H1 (cell line): Measurements from ENCODE around the gene C11orf58. TPM values are rescaled to one million over a fixed set of nuclear protein-coding genes. Genes with fewer than 3 reads are reported as not detected.

Source experiments
- CTCF ChIA-PET: fragments of 300-600 bp; sonication (Branson Sonifier 250); formaldehyde crosslinking; loops from one replicate; lab custom pipeline; 2021; ENCODE audit not compliant: partially characterized antibody; lab: Charles Lee
- POLR2A ChIA-PET: fragments of 300-600 bp; sonication (Branson Sonifier 250); formaldehyde crosslinking; loops from one replicate; lab custom pipeline; 2021; ENCODE audit warnings: inconsistent platforms; ENCODE audit not compliant: partially characterized antibody; lab: Charles Lee
- DNase-seq, 2 experiments: peaks; one replicate each; pipeline versions ENCODE4 v3.0.0 to v3.0.0-alpha.2; 2010 to 2022; ENCODE audit warnings: low spot score in 2 of 2, low read depth in 1 of 2, mixed read lengths in 1 of 2
- FAIRE-seq: peaks from 2 replicates; lab custom pipeline; 2011; peaks lifted over from hg19 to GRCh38; lab: Jason Lieb, UNC
- H2AFZ ChIP-seq: 2 replicates; pipeline ENCODE4 v1.8.1; 2012; ENCODE audit warnings: low read length, inconsistent platforms
- H2AK5ac ChIP-seq: 2 replicates; pipeline ENCODE4 v1.6.1; 2013; ENCODE audit warnings: low read depth, low read length
- H2BK120ac ChIP-seq: replicated peaks from 2 replicates; pipeline ENCODE3; 2013; ENCODE audit warnings: low read depth, low read length, inconsistent platforms
- H2BK12ac ChIP-seq: 2 replicates; pipeline ENCODE4 v1.6.1; 2013; ENCODE audit warnings: low read depth, low read length
- H2BK15ac ChIP-seq: 2 replicates; pipeline ENCODE4 v1.6.1; 2013; ENCODE audit warnings: low read length
- H2BK20ac ChIP-seq: 2 replicates; pipeline ENCODE4 v1.6.1; 2013; ENCODE audit warnings: low read length
- H2BK5ac ChIP-seq: 2 replicates; pipeline ENCODE4 v1.6.1; 2013; ENCODE audit warnings: low read depth, low read length
- H3K14ac ChIP-seq: 2 replicates; pipeline ENCODE4 v1.6.1; 2013; ENCODE audit warnings: inconsistent platforms; ENCODE audit not compliant: insufficient read length
- H3K18ac ChIP-seq: 2 replicates; pipeline ENCODE4 v1.6.1; 2013; ENCODE audit warnings: low read length; ENCODE audit errors: extremely low read depth
- H3K23ac ChIP-seq: 2 replicates; pipeline ENCODE4 v1.6.1; 2013; ENCODE audit warnings: inconsistent platforms; ENCODE audit not compliant: insufficient read length
- H3K23me2 ChIP-seq: 2 replicates; pipeline ENCODE4 v1.6.1; 2013; ENCODE audit warnings: low read depth, low read length
- H3K27ac ChIP-seq: 2 replicates; pipeline ENCODE4 v1.6.1; 2011; ENCODE audit warnings: low read depth, low read length, inconsistent platforms
- H3K27me3 ChIP-seq, 4 experiments: replicated peaks in 1 of 4; 1 replicate in 1 of 4; 2 replicates in 3 of 4; pipeline versions ENCODE4 v1.6.1 to v1.8.1; 2011 to 2013; ENCODE audit warnings: low read length in 3 of 4, mild to moderate bottlenecking in 3 of 4, inconsistent platforms in 2 of 4, mixed read lengths in 2 of 4, moderate library complexity in 1 of 4; ENCODE audit not compliant: control insufficient read depth in 3 of 4, insufficient read depth in 3 of 4; ENCODE audit errors: extremely low read depth in 1 of 4
- H3K36me3 ChIP-seq, 4 experiments: 2 replicates each; pipeline versions ENCODE4 v1.6.1 to v1.8.1; 2011 to 2013; ENCODE audit warnings: mild to moderate bottlenecking in 4 of 4, low read length in 3 of 4, moderate library complexity in 2 of 4, control low read depth in 1 of 4, inconsistent platforms in 1 of 4; ENCODE audit not compliant: insufficient read depth in 4 of 4, control insufficient read depth in 2 of 4
- H3K4ac ChIP-seq: replicated peaks from 2 replicates; pipeline ENCODE3; 2013; ENCODE audit warnings: low read length, low read depth, mixed read lengths, inconsistent platforms; ENCODE audit not compliant: insufficient read length
- H3K4me1 ChIP-seq, 4 experiments: replicated peaks in 1 of 4; 1 replicate in 1 of 4; 2 replicates in 3 of 4; pipeline versions ENCODE4 v1.6.1 to v1.8.1; 2011 to 2013; ENCODE audit warnings: low read length in 3 of 4, inconsistent platforms in 2 of 4, mixed read lengths in 1 of 4; ENCODE audit not compliant: insufficient read depth in 4 of 4, control insufficient read depth in 3 of 4
- H3K4me2 ChIP-seq, 2 experiments: 2 replicates each; pipeline versions ENCODE4 v1.6.1 to v1.8.1; 2011 to 2013; ENCODE audit warnings: low read depth in 2 of 2, low read length in 2 of 2, control low read depth in 1 of 2, inconsistent platforms in 1 of 2, mild to moderate bottlenecking in 1 of 2; ENCODE audit not compliant: insufficient read depth in 1 of 2
- H3K4me3 ChIP-seq, 4 experiments: fragments of 200-600, 300-600 bp in 1 of 4; sonication (generic), shearing (Covaris generic), sonication (Bioruptor Twin) in 1 of 4; 2 replicates each; pipeline versions ENCODE4 v1.5.1 to v1.8.1; 2011 to 2016; ENCODE audit warnings: low read length in 4 of 4, low read depth in 3 of 4, control low read depth in 2 of 4, inconsistent platforms in 2 of 4, mild to moderate bottlenecking in 2 of 4, mixed read lengths in 1 of 4, moderate library complexity in 1 of 4; ENCODE audit not compliant: insufficient read depth in 2 of 4; ENCODE audit errors: extremely low read depth in 1 of 4
- H3K56ac ChIP-seq: replicated peaks from 2 replicates; pipeline ENCODE3; 2013; ENCODE audit warnings: low read depth, mild to moderate bottlenecking, mixed read lengths, low read length, inconsistent platforms; ENCODE audit not compliant: insufficient read length
- H3K79me1 ChIP-seq: 2 replicates; pipeline ENCODE4 v1.6.1; 2013; ENCODE audit warnings: low read depth, low read length, control low read depth
- H3K79me2 ChIP-seq, 2 experiments: 2 replicates each; pipeline versions ENCODE4 v1.6.1 to v1.8.1; 2012 to 2013; ENCODE audit warnings: low read length in 2 of 2, mild to moderate bottlenecking in 2 of 2, inconsistent platforms in 1 of 2; ENCODE audit not compliant: insufficient read depth in 2 of 2, control insufficient read depth in 1 of 2
- H3K9ac ChIP-seq, 4 experiments: replicated peaks in 1 of 4; 1 replicate in 1 of 4; 2 replicates in 3 of 4; pipeline versions ENCODE4 v1.6.1 to v1.8.1; 2011 to 2013; ENCODE audit warnings: low read depth in 3 of 4, low read length in 3 of 4, control low read depth in 2 of 4, mild to moderate bottlenecking in 2 of 4, moderate library complexity in 2 of 4, inconsistent platforms in 1 of 4; ENCODE audit errors: extremely low read depth in 1 of 4
- H3K9me3 ChIP-seq, 2 experiments: 2 replicates each; pipeline versions ENCODE4 v1.6.1 to v1.8.1; 2012 to 2013; ENCODE audit warnings: mild to moderate bottlenecking in 2 of 2, moderate library complexity in 2 of 2, control low read depth in 1 of 2, inconsistent platforms in 1 of 2, low read depth in 1 of 2, low read length in 1 of 2, mixed read lengths in 1 of 2; ENCODE audit not compliant: insufficient read depth in 2 of 2
- H4K20me1 ChIP-seq, 2 experiments: replicated peaks in 1 of 2; 2 replicates each; pipeline versions ENCODE3 to v1.8.1; 2011 to 2013; ENCODE audit warnings: inconsistent platforms in 2 of 2, low read length in 2 of 2, mild to moderate bottlenecking in 1 of 2; ENCODE audit not compliant: insufficient read depth in 2 of 2, control insufficient read depth in 1 of 2
- H4K5ac ChIP-seq: 2 replicates; pipeline ENCODE4 v1.6.1; 2013; ENCODE audit warnings: low read length, low read depth, mixed read lengths, inconsistent platforms; ENCODE audit not compliant: insufficient read length
- H4K8ac ChIP-seq: 2 replicates; pipeline ENCODE4 v1.8.0; 2013; ENCODE audit warnings: mild to moderate bottlenecking, moderate library complexity, low read length, inconsistent platforms; ENCODE audit not compliant: insufficient read depth; ENCODE audit errors: extremely low read depth
- H4K91ac ChIP-seq: replicated peaks from 2 replicates; pipeline ENCODE3; 2013; ENCODE audit warnings: low read length, mixed read lengths, inconsistent platforms; ENCODE audit not compliant: insufficient read length
- ASH2L ChIP-seq: fragments of 200-600, 300-600 bp; sonication (generic); IDR thresholded peaks from one replicate; pipeline ENCODE4 v1.7.1; 2017; ENCODE audit warnings: low read length
- BCL11A ChIP-seq, 2 experiments: IDR thresholded peaks; one replicate each; pipeline ENCODE4 v1.6.1; 2011; ENCODE audit warnings: low read depth in 2 of 2, low read length in 2 of 2, mild to moderate bottlenecking in 2 of 2
- BRCA1 ChIP-seq: IDR thresholded peaks from 2 replicates; pipeline ENCODE4 v1.6.1; 2012; ENCODE audit warnings: low read depth, low read length, improper control_type of control experiment
- CBX5 ChIP-seq: fragments of 300-800, 300-1000 bp; sonication (generic); IDR thresholded peaks from 2 replicates; pipeline ENCODE4 v1.7.1; 2016; ENCODE audit warnings: antibody characterized with exemption, low read length, low read depth
- KDM1A ChIP-seq: fragments of 200-600, 300-600 bp; sonication (generic); IDR thresholded peaks from 2 replicates; pipeline ENCODE4 v1.7.1; 2016; ENCODE audit warnings: mild to moderate bottlenecking, low read length, borderline replicate concordance
- KDM4A ChIP-seq: IDR thresholded peaks from one replicate; pipeline ENCODE4 v1.7.1; 2012; ENCODE audit warnings: low read depth, mild to moderate bottlenecking, moderate library complexity, low read length, inconsistent platforms; ENCODE audit not compliant: severe bottlenecking
- NRF1 ChIP-seq: IDR thresholded peaks from 2 replicates; pipeline ENCODE4 v1.6.1; 2011; ENCODE audit warnings: mild to moderate bottlenecking, low read depth, low read length, improper control_type of control experiment
- RXRA ChIP-seq: IDR thresholded peaks from 2 replicates; pipeline ENCODE4 v1.6.1; 2011; ENCODE audit warnings: low read depth, mild to moderate bottlenecking, low read length, moderate library complexity; ENCODE audit not compliant: insufficient read depth
- SP2 ChIP-seq: IDR thresholded peaks from 2 replicates; pipeline ENCODE4 v1.6.1; 2012; ENCODE audit warnings: mild to moderate bottlenecking, low read length, inconsistent platforms
- WGBS, 2 experiments: shearing (Covaris generic) in 1 of 2; methylation state at CpG; one replicate each; pipeline versions ENCODE4 v1.1.6 to v1.1.7; 2013 to 2015; ENCODE audit warnings: low lambda C conversion rate in 2 of 2, mixed read lengths in 2 of 2, inconsistent platforms in 1 of 2, low coverage in 1 of 2, missing lambda C conversion rate in 1 of 2; ENCODE audit not compliant: insufficient replicate concordance in 2 of 2, insufficient coverage in 1 of 2, insufficient read length in 1 of 2; ENCODE audit errors: extremely low coverage in 1 of 2, missing lambda C conversion rate in 1 of 2; 5-methylcytosine and 5-hydroxymethylcytosine counted together
- polyA plus RNA-seq, 7 experiments: library from polyadenylated mRNA; depleted of rRNA in 3 of 7; stranded (reverse) in 5 of 7; unstranded in 2 of 7; fragments of >200 nt in 5 of 7; fragments of 200-250 nt in 2 of 7; gene quantifications; 1 replicate in 5 of 7; 2 replicates in 1 of 7; 4 replicates in 1 of 7; pipeline versions ENCODE4 v1.2.1 to v1.2.3, GENCODE V29; 2011 to 2013; ENCODE audit warnings: missing spikeins in 2 of 7, mixed read lengths in 2 of 7
- total RNA-seq: library from RNA; stranded (reverse); fragmentation: NEBNext Ultra II Directional; extraction: Animal tissue kit (Norgen Biotek cat#: 25700); gene quantifications from 2 replicates; pipeline ENCODE4 v1.2.1, GENCODE V29; 2021
- TF ChIP-seq, protein P1 (sequence below), 3 experiments: IDR thresholded peaks; 1 replicate in 2 of 3; 2 replicates in 1 of 3; pipeline versions ENCODE4 v1.5.1 to v1.6.1; 2011; ENCODE audit warnings: low read length in 3 of 3, mild to moderate bottlenecking in 3 of 3, inconsistent platforms in 2 of 3, low read depth in 1 of 3, moderate library complexity in 1 of 3; ENCODE audit not compliant: insufficient read depth in 1 of 3; ENCODE audit errors: control extremely low read depth in 1 of 3
- TF ChIP-seq, protein P2 (sequence below): IDR thresholded peaks from 2 replicates; pipeline ENCODE4 v1.6.1; 2011; ENCODE audit warnings: low read length, improper control_type of control experiment

C11orf58 gene
- total and polyA plus RNA-seq, 2 of the 8 experiments (the other 6 are each of a cell fraction or from before 2014, with no cell fraction given): 70.7 to 181 TPM

DNA sequence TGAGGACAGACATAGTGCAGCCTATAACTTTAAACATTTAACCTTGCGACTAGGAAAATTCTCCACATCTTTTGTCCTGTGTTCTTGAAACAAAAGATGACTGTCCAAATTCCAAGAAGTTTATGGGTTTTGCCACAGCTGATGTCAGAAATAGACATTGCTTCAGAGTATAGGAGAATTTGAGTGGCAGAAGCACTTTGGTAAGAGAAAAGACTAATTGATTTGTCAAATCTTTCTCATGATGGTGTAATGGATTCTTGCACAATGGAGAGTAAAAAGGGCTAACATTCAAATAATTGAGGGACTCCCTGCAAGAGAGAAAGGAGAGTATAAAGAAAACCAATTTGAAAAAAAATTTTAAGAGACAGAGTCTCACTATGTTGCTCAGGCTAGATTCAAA lies 25.3 kb downstream of the C11orf58 start:
- no peaks in the 10 kb centered on the region for H3K79me2 ChIP-seq
- H4K20me1 ChIP-seq: no peaks in the 10 kb centered on the region
- no peaks in the 10 kb centered on the region; a peak in 1 of 8 replicates for H3K36me3 ChIP-seq
- H3K27me3 ChIP-seq: peaks cover 0 to 2% (median 0%) of the 10 kb centered on the region in 4 experiments; a peak in 1 of 7 replicates
- POLR2A ChIA-PET: no interaction called here
- CTCF ChIA-PET: no interaction called here
- H2BK12ac ChIP-seq: no peak overlapping the region
- H3K56ac ChIP-seq: no peak overlapping the region
- H3K9me3 ChIP-seq: no peaks in the 10 kb centered on the region
- no peak overlapping the region for H3K14ac ChIP-seq
- FAIRE-seq (no peak), DNase-seq (no peak)
- no peak overlapping the region for H3K4me2 ChIP-seq
- no peak overlapping the region for H3K9ac ChIP-seq
- no peak overlapping the region for H3K4me3 ChIP-seq
- H3K27ac ChIP-seq: no peak overlapping the region
- no peak overlapping the region for H2AFZ ChIP-seq
- H2BK120ac ChIP-seq: no peak overlapping the region
- no peak overlapping the region for H2BK20ac ChIP-seq
- H2AK5ac ChIP-seq: no peak overlapping the region
- no peak overlapping the region for H3K18ac ChIP-seq
- H3K4me1 ChIP-seq: no peaks in the 10 kb centered on the region
- H3K4ac ChIP-seq: no peak overlapping the region
- H3K23ac ChIP-seq: no peak overlapping the region
- no peaks in the 10 kb centered on the region for H3K23me2 ChIP-seq
- H2BK5ac ChIP-seq: no peak overlapping the region
- no peak overlapping the region for H4K8ac ChIP-seq
- H4K5ac ChIP-seq: no peak overlapping the region
- no peak overlapping the region for H2BK15ac ChIP-seq
- WGBS, 2 experiments: 83% methylated on average over 1 of the region's 1 CpG; no CpG with 5 or more reads in 1 of the 2 experiments
- H3K79me1 ChIP-seq: no peaks in the 10 kb centered on the region
- H4K91ac ChIP-seq: no peak overlapping the region
- no peak for TF ChIP-seq BRCA1
- TF ChIP-seq, protein P1, sequence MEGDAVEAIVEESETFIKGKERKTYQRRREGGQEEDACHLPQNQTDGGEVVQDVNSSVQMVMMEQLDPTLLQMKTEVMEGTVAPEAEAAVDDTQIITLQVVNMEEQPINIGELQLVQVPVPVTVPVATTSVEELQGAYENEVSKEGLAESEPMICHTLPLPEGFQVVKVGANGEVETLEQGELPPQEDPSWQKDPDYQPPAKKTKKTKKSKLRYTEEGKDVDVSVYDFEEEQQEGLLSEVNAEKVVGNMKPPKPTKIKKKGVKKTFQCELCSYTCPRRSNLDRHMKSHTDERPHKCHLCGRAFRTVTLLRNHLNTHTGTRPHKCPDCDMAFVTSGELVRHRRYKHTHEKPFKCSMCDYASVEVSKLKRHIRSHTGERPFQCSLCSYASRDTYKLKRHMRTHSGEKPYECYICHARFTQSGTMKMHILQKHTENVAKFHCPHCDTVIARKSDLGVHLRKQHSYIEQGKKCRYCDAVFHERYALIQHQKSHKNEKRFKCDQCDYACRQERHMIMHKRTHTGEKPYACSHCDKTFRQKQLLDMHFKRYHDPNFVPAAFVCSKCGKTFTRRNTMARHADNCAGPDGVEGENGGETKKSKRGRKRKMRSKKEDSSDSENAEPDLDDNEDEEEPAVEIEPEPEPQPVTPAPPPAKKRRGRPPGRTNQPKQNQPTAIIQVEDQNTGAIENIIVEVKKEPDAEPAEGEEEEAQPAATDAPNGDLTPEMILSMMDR (IDR thresholded peaks at IDR 0.05; ENCODE audit: control extremely low read depth in 1 of 3, insufficient read depth in 1 of 3, low read depth in 1 of 3, low read length in 3 of 3): no peak
- no peak for TF ChIP-seq ASH2L
- TF ChIP-seq BCL11A (IDR thresholded peaks at IDR 0.05; ENCODE audit: low read depth in 2 of 2, low read length in 2 of 2): no peak
- no peak for TF ChIP-seq SP2
- TF ChIP-seq, protein P2, sequence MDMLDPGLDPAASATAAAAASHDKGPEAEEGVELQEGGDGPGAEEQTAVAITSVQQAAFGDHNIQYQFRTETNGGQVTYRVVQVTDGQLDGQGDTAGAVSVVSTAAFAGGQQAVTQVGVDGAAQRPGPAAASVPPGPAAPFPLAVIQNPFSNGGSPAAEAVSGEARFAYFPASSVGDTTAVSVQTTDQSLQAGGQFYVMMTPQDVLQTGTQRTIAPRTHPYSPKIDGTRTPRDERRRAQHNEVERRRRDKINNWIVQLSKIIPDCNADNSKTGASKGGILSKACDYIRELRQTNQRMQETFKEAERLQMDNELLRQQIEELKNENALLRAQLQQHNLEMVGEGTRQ: no peak
- TF ChIP-seq CBX5: no peak
- no peak for TF ChIP-seq RXRA
- no peak for TF ChIP-seq KDM4A
- TF ChIP-seq KDM1A: no peak
- no peak for TF ChIP-seq NRF1
